ENCODE measurements around the gene TSPAN31.

DNA sequence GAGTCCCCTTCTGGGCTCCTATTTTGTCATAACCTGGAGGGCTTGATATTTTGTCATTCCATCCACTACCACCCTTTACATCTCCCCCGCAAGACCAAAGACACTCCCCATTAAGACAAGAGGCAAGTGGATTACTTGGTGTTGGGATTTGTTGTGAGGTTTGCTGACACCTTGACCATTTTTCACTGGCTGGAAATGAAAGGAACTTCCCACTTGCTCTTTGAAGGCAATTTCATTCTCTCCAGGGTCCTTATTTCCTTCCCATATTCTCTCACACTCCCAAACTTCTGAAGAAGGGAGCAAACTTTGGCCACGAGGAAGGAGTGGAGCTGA, 21.2 kb upstream of the TSPAN31 start:
- TF ChIP-seq POLR2A (IDR thresholded peaks at IDR 0.05; ENCODE audit: low read length) (no peak), CHD4 (IDR thresholded peaks at IDR 0.05; ENCODE audit: borderline replicate concordance) (no peak), CBX2 (IDR thresholded peaks at IDR 0.05; ENCODE audit: borderline replicate concordance, low read depth) (no peak)
- TF ChIP-seq, protein P1, sequence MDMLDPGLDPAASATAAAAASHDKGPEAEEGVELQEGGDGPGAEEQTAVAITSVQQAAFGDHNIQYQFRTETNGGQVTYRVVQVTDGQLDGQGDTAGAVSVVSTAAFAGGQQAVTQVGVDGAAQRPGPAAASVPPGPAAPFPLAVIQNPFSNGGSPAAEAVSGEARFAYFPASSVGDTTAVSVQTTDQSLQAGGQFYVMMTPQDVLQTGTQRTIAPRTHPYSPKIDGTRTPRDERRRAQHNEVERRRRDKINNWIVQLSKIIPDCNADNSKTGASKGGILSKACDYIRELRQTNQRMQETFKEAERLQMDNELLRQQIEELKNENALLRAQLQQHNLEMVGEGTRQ (IDR thresholded peaks at IDR 0.05) = no peak

All from A549 (cell line).